GM12878 (cell line): ENCODE results near the gene BBX. TPM values are rescaled to one million over a fixed set of nuclear protein-coding genes. Genes with fewer than 3 reads are reported as not detected.

Source experiments
- ATAC-seq: fragments of 200-7000 bp; cut with Tn5 transposase; 3 replicates; pipeline ENCODE4 v1.9.1; 2020; ENCODE audit warnings: mild to moderate bottlenecking, moderate library complexity
- BruUV-seq: library from RNA; stranded (reverse); fragments of 400-500 nt; replicated peaks from 2 replicates; lab custom pipeline; 2021; lab: Mats Ljungman, UMichigan
- CTCF ChIA-PET: fragments of 300-600 bp; sonication (Branson Sonifier 250); formaldehyde crosslinking; extraction: SDS; loops from one replicate; lab custom pipeline; 2021; ENCODE audit warnings: inconsistent platforms; lab: Yijun Ruan, JAX
- POLR2A ChIA-PET: fragments of 350-600 bp; formaldehyde crosslinking; extraction: SDS; loops from one replicate; lab custom pipeline; 2021; ENCODE audit warnings: inconsistent platforms; lab: Charles Lee
- RAD21 ChIA-PET: fragments of 300-600 bp; sonication (Branson Sonifier 250); formaldehyde crosslinking; loops from one replicate; lab custom pipeline; 2023; ENCODE audit warnings: antibody characterized with exemption; ENCODE audit not compliant: unreplicated experiment; lab: Charles Lee
- SMC1A ChIA-PET: fragments of 300-600 bp; sonication (Branson Sonifier 250); formaldehyde crosslinking; loops from one replicate; lab custom pipeline; 2023; ENCODE audit not compliant: unreplicated experiment, uncharacterized antibody; lab: Charles Lee
- DNase-seq: peaks from one replicate; pipeline ENCODE4 v3.0.0-alpha.2; 2011; ENCODE audit warnings: low read depth, low spot score
- FAIRE-seq: peaks from 3 replicates; lab custom pipeline; 2011; peaks lifted over from hg19 to GRCh38; lab: Jason Lieb, UNC
- H2AFZ ChIP-seq: 2 replicates; pipeline ENCODE4 v1.6.0; 2011; ENCODE audit warnings: low read depth, low read length, control low read depth; ENCODE audit not compliant: control insufficient read depth
- H3K27ac ChIP-seq: 2 replicates; pipeline ENCODE4 v1.5.1; 2011; ENCODE audit warnings: control low read depth; ENCODE audit not compliant: control insufficient read depth, insufficient read depth
- H3K27me3 ChIP-seq, 2 experiments: replicated peaks in 1 of 2; 2 replicates each; pipeline versions ENCODE4 v1.6.0 to v1.6.1; 2011; ENCODE audit warnings: low read length in 1 of 2; ENCODE audit not compliant: control insufficient read depth in 2 of 2, insufficient read depth in 2 of 2
- H3K36me3 ChIP-seq, 2 experiments: 2 replicates each; pipeline ENCODE4 v1.5.1; 2011; ENCODE audit warnings: low read length in 1 of 2; ENCODE audit not compliant: control insufficient read depth in 2 of 2, insufficient read depth in 2 of 2
- H3K4me1 ChIP-seq: 2 replicates; pipeline ENCODE4 v1.6.1; 2011; ENCODE audit warnings: mild to moderate bottlenecking, low read length, moderate library complexity, mixed read lengths; ENCODE audit not compliant: control insufficient read depth, insufficient read depth
- H3K4me2 ChIP-seq: 2 replicates; pipeline ENCODE4 v1.6.0; 2011; ENCODE audit warnings: control low read depth; ENCODE audit not compliant: control insufficient read depth, insufficient read depth
- H3K4me3 ChIP-seq: fragments of 200-600 bp; sonication (generic); 2 replicates; pipeline ENCODE4 v1.5.1; 2016
- H3K79me2 ChIP-seq: 2 replicates; pipeline ENCODE4 v1.6.0; 2011; ENCODE audit warnings: low read length; ENCODE audit not compliant: control insufficient read depth, insufficient read depth
- H3K9ac ChIP-seq: 2 replicates; pipeline ENCODE4 v1.8.0; 2011; ENCODE audit warnings: low read length, control low read depth, mixed read lengths; ENCODE audit not compliant: control insufficient read depth, insufficient read depth
- H3K9me3 ChIP-seq: replicated peaks from 3 replicates; pipeline ENCODE4 v1.5.1; 2011; ENCODE audit warnings: mild to moderate bottlenecking, low read length; ENCODE audit not compliant: control insufficient read depth, insufficient read depth
- H4K20me1 ChIP-seq: 2 replicates; pipeline ENCODE4 v1.6.0; 2011; ENCODE audit not compliant: control insufficient read depth, insufficient read depth
- CEBPB ChIP-seq, 2 experiments: fragments of 150-350 bp in 1 of 2; IDR thresholded peaks; 2 replicates each; pipeline ENCODE4 v1.6.1; 2012 to 2014; ENCODE audit warnings: low read depth in 2 of 2, low read length in 2 of 2, borderline replicate concordance in 1 of 2, inconsistent platforms in 1 of 2
- EGR1 ChIP-seq, 2 experiments: IDR thresholded peaks; 1 replicate in 1 of 2; 2 replicates in 1 of 2; pipeline ENCODE4 v1.6.1; 2011 to 2012; ENCODE audit warnings: low read depth in 2 of 2, low read length in 2 of 2, borderline replicate concordance in 1 of 2, mild to moderate bottlenecking in 1 of 2, moderate library complexity in 1 of 2
- ESRRA ChIP-seq: IDR thresholded peaks from 2 replicates; pipeline ENCODE4 v1.6.1; 2012; ENCODE audit warnings: mild to moderate bottlenecking, low read length, improper control_type of control experiment
- KLF5 ChIP-seq: fragments of 450-650 bp; IDR thresholded peaks from 2 replicates; pipeline ENCODE4 v1.6.1; 2014; ENCODE audit warnings: mild to moderate bottlenecking; ENCODE audit not compliant: partially characterized antibody
- MEF2B ChIP-seq: fragments of 450-650 bp; IDR thresholded peaks from 2 replicates; pipeline ENCODE4 v1.6.1; 2018; ENCODE audit warnings: mild to moderate bottlenecking, moderate library complexity; ENCODE audit not compliant: partially characterized antibody, poor library complexity, severe bottlenecking
- MYC ChIP-seq: IDR thresholded peaks from 2 replicates; pipeline ENCODE4 v1.6.1; 2011; ENCODE audit warnings: mild to moderate bottlenecking, low read length, moderate library complexity, inconsistent platforms; ENCODE audit not compliant: insufficient read depth, insufficient replicate concordance, insufficient read length, severe bottlenecking
- PML ChIP-seq: IDR thresholded peaks from 2 replicates; pipeline ENCODE4 v1.6.1; 2012; ENCODE audit warnings: low read length, inconsistent platforms
- POLR2AphosphoS5 ChIP-seq: IDR thresholded peaks from 2 replicates; pipeline ENCODE4 v1.6.1; 2011; ENCODE audit warnings: mild to moderate bottlenecking, low read length, inconsistent platforms
- RAD51 ChIP-seq: fragments of 450-650 bp; IDR thresholded peaks from 2 replicates; pipeline ENCODE4 v1.6.1; 2016; ENCODE audit warnings: moderate library complexity, mild to moderate bottlenecking, inconsistent platforms
- SIN3A ChIP-seq: IDR thresholded peaks from 2 replicates; pipeline ENCODE4 v1.6.1; 2012; ENCODE audit warnings: low read depth, low read length, improper control_type of control experiment
- SMARCA5 ChIP-seq: fragments of 450-650 bp; IDR thresholded peaks from 2 replicates; pipeline ENCODE4 v1.6.1; 2017; ENCODE audit warnings: mild to moderate bottlenecking
- SREBF2 ChIP-seq: IDR thresholded peaks from 2 replicates; pipeline ENCODE4 v1.6.1; 2012; ENCODE audit warnings: mild to moderate bottlenecking, low read length
- SUZ12 ChIP-seq: fragments of 200-600 bp; sonication (generic); IDR thresholded peaks from one replicate; pipeline ENCODE4 v1.6.1; 2018; ENCODE audit warnings: antibody characterized with exemption, mild to moderate bottlenecking; ENCODE audit not compliant: unreplicated experiment
- TCF12 ChIP-seq: IDR thresholded peaks from 2 replicates; pipeline ENCODE4 v1.6.1; 2011; ENCODE audit warnings: low read depth, mild to moderate bottlenecking, low read length
- ZBTB4 ChIP-seq: fragments of 450-650 bp; formaldehyde crosslinking; IDR thresholded peaks from 2 replicates; pipeline ENCODE4 v1.4.0; 2022; ENCODE audit warnings: mild to moderate bottlenecking, moderate library complexity
- WGBS: methylation state at CpG from one replicate; pipeline ENCODE4 v1.1.6; 2016; ENCODE audit warnings: low lambda C conversion rate; ENCODE audit not compliant: insufficient replicate concordance, insufficient coverage; ENCODE audit errors: missing lambda C conversion rate; 5-methylcytosine and 5-hydroxymethylcytosine counted together
- in situ Hi-C: fragments of 300-500 bp; cut with MboI; formaldehyde crosslinking; loops from 9 replicates; pipeline ENCODE4 v1.14.3; 2018; ENCODE audit warnings: mixed read lengths
- intact Hi-C: fragments of 100-400 bp; cut with micrococcal nuclease; formaldehyde crosslinking; loops from one replicate; pipeline ENCODE4 v1.14.2; 2022; ENCODE audit not compliant: unreplicated experiment
- polyA plus RNA-seq, 11 experiments: library from polyadenylated mRNA; depleted of rRNA in 4 of 11; unstranded in 6 of 11; stranded (reverse) in 5 of 11; fragments of >200 nt; fragmentation: Nextera tagmentation in 4 of 11; fragmentation: Illumina TruSeq in 1 of 11; extraction: Ambion mirVana in 4 of 11; extraction: Trizol in 1 of 11; gene quantifications; 1 replicate in 1 of 11; 2 replicates in 10 of 11; pipeline versions ENCODE4 v1.2.1 to v1.2.3, GENCODE V29; 2011 to 2016; ENCODE audit warnings: inconsistent platforms in 2 of 11, missing spikeins in 2 of 11, low read depth in 1 of 11
- total RNA-seq, 4 experiments: library from RNA; depleted of rRNA in 3 of 4; stranded (reverse); fragments of >200 nt in 3 of 4; fragmentation: Illumina TruSeq in 1 of 4; extraction: Trizol in 1 of 4; gene quantifications; 2 replicates each; pipeline versions ENCODE4 v1.2.1 to v1.2.3, GENCODE V29; 2013 to 2021

Gene BBX
- total and polyA plus RNA-seq, 10 of the 15 experiments (the other 5 are each of a cell fraction or from before 2014, with no cell fraction given) = 13.3 to 38.5 (median 32.0) TPM

GRCh38 chr3:107579371-107579770, 56.6 kb downstream of the BBX start:
- intact Hi-C loops = loop anchor here (5.0 to 10.0 kb wide), 2 partner anchors 265 to 348 kb away; no protein-coding TSS in a partner anchor
- no peak overlapping the region for H2AFZ ChIP-seq
- RAD21 ChIA-PET = interaction anchor here (0.8 to 2.7 kb wide), 4 partner anchors 20 to 209 kb away, joined by 3 to 19 read pairs (median 3); no protein-coding TSS in a partner anchor
- no peaks in the 10 kb centered on the region; a peak in 1 of 4 replicates for H3K36me3 ChIP-seq
- no peak overlapping the region for H3K4me2 ChIP-seq
- FAIRE-seq = no peak
- SMC1A ChIA-PET = interaction anchor here (1.1 to 6.9 kb wide), 14 partner anchors 10 to 199 kb away, joined by 3 to 48 read pairs (median 6); no protein-coding TSS in a partner anchor
- CTCF ChIA-PET = interaction anchor here (1.1 to 4.7 kb wide), 11 partner anchors 19 to 308 kb away, joined by 3 to 19 read pairs (median 6); no protein-coding TSS in a partner anchor
- in situ Hi-C loops = loop anchor here (10.0 kb wide), 1 partner anchor 155 kb away; no protein-coding TSS in a partner anchor
- no peak overlapping the region for H3K27ac ChIP-seq
- DNase-seq = no peak
- no peak overlapping the region for H3K9ac ChIP-seq
- POLR2A ChIA-PET = interaction anchor here (1.8 kb wide), 1 partner anchor 96 kb away, joined by 5 read pairs; no protein-coding TSS in a partner anchor
- no peak overlapping the region for H3K4me3 ChIP-seq
- H4K20me1 ChIP-seq = no peaks in the 10 kb centered on the region
- no peaks in the 10 kb centered on the region for H3K4me1 ChIP-seq
- H3K9me3 ChIP-seq = no peaks in the 10 kb centered on the region
- 98% methylated on average over 4 of the region's 4 CpGs for WGBS
- no peaks in the 10 kb centered on the region for H3K79me2 ChIP-seq
- BruUV-seq = no TSS peak
- no peak for ATAC-seq
- TF ChIP-seq TCF12 = no peak
- no peak for TF ChIP-seq ESRRA
- no peak for TF ChIP-seq KLF5
- no peak for TF ChIP-seq RAD51
- no peak for TF ChIP-seq SMARCA5
- TF ChIP-seq MYC = no peak
- no peak for TF ChIP-seq SREBF2
- TF ChIP-seq SIN3A = no peak
- TF ChIP-seq MEF2B = no peak
- TF ChIP-seq ZBTB4 (CRISPR knock-in tag) = no peak
- TF ChIP-seq POLR2AphosphoS5 = no peak
- no peak for TF ChIP-seq PML
- no peak for TF ChIP-seq CEBPB (IDR thresholded peaks at IDR 0.05; ENCODE audit: borderline replicate concordance in 1 of 2, low read depth in 2 of 2, low read length in 2 of 2)
- TF ChIP-seq SUZ12 = no peak
- no peak for TF ChIP-seq EGR1 (IDR thresholded peaks at IDR 0.05; ENCODE audit: borderline replicate concordance in 1 of 2, low read depth in 2 of 2, low read length in 2 of 2)
- no peaks in the 10 kb centered on the region for H3K27me3 ChIP-seq
